ENCODE results near the gene CBL.
"Not testable (repeated sequence)": the region's sequence is repeated elsewhere in the genome, so short reads cannot be mapped to it uniquely, and the experiment has no call there.

Gene CBL

DNA sequence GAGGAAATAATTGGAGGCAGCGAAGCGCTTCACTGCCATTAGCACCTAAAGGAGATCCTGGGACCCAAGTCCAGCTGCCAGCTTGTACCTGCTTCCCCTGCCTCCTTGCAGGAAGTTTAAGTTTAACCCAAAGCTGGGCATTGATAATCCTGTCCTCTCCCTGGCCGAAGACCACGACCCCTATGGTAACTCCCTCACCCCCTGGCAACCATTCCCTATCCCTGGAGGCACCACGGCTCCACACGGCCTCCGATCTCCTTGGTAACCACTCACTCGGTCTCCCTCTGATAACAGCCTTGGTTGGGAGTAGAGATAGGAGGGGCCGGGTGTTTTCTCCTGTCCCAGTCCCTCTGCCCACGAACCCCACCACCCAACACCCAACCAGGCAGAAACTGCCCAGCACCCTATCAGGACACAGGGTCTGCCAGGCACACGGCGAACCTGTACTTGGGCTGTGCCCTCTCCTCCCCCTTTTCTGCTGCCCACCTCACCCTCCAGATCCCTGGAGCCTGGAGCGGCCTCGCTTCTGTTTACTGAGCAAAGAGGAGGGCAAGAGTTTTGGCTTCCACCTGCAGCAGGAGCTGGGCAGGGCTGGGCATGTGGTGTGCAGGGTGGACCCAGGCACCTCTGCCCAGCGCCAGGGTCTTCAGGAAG lies 20.0 kb upstream of the CBL start:
- no peak for DNase-seq

DNA sequence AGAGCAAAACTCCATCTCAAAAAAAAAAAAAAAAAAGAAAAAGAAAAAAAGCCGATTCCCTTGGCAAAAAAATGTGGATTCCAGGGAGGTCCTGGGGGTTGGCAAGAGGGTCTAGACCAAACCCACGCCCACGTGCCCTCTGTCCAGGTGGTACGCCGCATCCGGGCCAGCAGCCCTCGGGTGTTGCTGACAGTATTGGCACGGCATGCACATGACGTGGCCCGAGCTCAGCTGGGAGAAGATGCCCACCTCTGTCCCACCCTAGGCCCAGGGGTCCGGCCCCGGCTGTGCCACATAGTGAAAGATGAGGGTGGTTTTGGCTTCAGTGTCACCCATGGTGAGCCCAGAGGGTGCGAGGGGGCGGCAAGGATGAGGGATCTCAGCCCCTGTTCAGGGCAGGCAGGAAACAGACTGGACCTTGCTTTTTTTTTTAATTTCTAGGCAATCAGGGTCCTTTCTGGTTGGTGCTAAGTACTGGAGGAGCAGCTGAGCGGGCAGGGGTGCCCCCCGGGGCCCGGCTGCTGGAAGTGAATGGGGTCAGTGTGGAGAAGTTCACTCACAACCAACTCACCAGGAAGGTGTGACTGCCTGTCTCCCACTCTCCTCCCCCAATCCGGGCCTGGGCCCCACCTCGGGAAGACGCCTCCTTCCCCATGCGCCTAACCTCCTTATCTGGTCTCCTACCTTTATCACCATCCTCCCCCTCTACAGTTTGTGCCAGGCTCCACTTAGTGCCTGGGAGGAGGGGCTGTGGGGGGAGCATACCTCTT lies 18.8 kb upstream of the CBL start:
- no peak for DNase-seq

DNA sequence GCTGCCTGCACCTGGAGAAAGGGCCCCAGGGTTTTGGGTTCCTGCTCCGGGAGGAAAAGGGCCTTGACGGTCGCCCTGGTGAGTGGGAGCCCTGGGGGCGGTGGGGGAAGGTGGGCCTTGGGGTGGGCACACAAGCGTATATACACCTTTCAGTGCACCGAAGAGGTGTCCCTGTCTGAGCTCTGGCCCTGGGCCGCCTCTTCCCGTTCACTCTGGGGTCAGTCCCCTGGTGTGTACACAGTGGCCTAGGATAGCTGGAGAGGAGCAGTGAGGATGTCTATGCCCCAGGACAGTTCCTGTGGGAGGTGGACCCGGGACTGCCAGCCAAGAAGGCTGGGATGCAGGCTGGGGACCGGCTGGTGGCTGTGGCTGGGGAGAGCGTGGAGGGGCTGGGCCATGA lies 18.1 kb upstream of the CBL start:
- DNase-seq = no peak

DNA sequence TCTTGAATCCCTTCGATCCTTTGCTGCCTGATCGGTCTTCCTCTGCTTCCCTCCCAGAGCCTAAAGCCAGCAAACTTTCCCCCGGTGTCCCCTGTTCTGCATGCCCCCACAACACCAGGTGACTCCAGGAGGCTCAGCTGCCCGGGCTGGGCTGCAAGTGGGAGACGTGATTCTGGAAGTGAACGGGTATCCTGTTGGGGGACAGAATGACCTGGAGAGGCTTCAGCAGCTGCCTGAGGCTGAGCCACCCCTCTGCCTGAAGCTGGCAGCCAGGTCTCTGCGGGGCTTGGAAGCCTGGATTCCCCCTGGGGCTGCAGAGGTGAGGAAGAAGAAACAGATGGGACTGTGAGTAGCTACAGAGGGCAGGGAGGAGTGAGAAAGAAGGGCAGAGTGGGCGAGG lies 17.3 kb upstream of the CBL start:
- no peak for DNase-seq

DNA sequence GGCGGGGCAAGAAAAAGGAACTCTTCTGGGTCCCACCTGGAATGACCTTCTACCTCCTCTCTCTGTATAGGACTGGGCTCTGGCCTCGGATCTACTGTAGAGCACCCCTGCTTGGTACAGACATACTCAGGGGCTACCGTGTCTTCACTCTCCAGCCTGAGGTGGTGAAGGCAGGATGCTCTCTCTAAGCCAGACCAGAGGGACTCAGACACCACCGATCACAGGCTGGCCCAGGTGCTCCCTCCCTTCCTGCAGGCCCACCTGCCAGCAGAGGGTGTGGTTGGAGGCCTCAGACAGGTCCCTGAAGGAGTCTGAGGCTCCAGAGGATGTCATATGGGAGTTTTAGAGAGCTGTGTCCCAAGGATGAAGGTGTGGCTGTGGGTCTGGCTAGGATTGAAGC lies 16.7 kb upstream of the CBL start:
- no peak for DNase-seq

DNA sequence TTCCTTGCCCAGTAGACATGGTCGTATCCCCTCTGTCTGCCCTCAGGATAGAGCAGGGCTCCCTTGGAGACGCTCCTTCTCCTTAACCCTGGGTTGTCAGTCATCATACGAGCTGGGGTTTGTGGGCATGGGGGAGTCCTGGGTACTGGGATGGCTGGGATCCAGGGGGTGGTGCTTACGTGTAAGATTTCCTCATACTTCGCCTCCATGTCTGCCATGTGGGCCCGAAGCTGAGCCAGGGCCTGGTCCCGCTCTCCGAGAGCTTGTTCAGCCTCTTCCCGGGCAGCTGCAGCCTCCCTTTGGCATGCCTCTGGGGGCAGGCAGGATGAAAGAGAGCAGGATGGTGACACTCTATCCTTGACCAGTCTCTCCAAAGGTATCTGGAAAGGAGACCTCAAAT lies 15.6 kb upstream of the CBL start:
- DNase-seq = no peak

DNA sequence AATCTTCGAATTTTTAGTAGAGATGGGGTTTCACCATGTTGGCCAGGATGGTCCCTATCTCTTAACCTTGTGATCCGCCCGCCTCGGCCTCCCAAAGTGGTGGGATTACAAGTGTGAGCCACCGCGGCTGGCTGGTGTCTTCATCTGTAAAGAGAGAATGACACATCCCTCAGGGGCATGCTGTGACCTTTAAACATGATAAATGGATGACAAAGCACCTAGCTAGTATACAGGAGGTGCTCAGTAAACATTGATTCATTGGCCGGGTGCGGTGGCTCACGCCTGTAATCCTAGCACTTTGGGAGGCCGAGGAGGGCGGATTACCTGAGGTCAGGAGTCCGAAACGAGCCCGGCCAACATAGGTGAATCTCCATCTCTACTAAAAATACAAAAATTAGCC lies 14.9 kb upstream of the CBL start:
- DNase-seq = not testable (repeated sequence)

DNA sequence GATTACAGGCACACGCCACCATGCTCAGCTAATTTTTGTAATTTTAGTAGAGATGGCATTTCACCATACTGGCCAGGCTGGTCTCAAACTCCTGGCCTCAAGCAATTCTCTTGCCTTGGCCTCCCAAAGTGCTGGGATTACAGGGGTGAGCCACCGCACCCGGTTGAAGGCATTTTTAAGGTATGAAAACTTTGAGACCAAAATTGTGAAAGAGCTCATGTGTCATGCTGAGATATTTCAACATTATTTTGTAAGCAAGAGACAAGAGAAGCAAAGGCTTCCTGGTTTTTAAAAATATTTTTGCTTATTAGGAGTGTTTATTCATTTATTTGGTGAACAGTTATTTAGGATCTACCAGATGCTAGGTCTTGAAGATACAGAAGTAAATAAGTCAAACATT lies 14.0 kb upstream of the CBL start:
- DNase-seq = no peak

DNA sequence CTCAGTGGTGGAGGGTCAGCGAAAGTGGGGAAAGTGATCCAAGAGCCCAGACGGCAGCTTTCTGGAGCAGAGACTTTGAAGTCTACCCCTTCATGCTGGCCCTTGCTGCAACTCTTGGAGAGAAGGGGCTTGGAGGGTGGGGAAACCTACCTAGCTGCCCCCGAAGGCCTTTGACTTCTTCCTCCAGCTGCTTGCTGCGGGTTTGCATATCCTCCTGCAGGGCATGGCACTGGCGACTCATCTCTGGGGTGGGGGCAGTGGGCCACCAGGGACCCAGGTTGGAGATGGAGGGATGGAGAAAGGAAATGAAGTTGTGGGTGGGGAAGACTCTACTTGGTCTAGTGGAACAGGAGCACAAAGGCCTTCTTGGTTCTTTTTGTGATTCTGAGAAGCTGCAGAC lies 13.1 kb upstream of the CBL start:
- no peak for DNase-seq

DNA sequence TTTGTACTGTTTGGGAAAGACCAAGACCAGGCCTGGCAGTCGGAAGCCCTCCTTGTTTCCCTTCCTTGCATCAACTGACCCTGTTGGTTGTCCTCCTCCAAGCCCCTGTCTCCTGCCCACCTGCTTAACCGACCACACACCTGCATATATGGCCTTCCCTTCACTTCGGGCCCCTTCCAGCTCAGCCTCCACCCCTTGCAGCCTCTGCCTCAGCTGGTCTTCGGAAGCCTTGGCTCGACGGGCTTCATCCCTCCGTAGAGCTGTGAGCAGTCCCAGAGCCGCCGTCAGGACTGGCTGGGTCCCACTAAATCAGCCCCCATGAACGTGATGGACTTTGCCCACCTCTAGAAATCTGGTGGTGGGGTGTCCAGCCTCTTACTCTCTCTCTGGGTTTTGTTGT lies 12.5 kb upstream of the CBL start:
- DNase-seq = no peak

DNA sequence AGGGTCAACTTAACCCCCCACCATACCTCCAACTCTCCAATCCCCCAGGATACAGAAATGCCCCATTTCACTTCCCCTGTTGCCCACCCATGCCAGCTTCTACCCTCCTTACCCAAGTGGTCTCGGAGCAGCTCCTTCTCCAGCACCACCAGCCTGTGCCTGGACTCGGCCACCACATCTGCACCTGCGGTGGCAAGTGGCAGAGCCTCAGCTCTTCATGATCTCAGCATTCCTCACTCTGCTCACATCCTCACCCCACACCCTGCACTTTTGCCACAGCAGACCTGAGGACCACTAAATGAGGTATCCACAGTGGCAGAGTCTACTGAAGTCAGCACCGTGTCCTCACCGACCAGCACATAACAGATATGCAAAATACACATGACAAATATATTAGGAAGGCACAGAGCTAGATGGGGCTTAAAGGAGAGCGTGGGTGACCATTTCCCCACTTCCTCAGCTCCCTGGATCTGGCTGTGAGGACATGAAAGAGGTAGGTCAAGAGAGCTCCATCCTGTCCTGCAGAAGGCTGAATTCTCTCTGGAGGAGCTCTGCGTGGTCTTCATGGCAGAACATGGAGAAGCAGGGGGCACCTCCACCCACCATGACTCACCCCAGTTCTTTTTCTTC lies 11.2 kb upstream of the CBL start:
- DNase-seq = no peak

DNA sequence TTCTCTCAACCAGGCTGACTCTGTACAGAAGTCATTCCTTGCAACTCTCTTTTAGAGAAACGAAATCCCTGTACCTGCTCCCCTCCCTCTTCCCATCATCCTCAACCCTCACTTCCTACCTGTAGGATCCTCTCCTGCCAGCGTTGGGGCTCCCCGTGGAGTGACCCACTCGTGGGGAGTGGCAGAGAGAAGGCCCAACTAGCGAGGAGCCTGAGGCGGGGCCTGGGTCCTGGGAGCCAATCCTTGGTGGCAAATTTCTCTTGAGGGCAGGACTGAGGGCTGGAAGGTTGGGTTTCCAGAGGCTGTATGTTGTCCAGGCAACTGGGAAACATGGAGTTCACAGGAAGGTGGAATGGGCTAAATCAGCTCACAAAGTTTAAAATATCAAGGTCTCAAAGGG lies 10.5 kb upstream of the CBL start:
- DNase-seq = no peak

- DNase-seq = peak; percentile 73
Measured at GRCh38 chr11:119196833-119197483, 9.2 kb upstream of the CBL start.

DNA sequence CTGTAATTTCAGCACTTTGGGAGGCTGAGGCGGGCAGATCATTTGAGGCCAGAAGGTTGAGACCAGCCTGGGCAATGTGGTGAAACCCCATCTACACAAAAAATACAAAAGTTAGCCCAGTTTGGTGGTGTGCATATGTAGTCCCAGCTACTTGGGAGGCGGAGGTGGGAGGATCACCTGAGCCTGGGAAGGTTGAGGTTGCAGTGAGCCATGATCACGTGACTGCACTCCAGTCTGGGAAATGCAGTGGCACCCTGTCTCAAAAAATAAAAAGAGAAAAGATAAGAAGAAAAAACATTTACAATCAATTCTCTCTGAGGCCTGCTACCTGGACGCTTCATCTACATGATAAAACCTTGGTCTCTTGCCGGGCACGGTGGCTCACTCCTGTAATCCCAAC lies 7.2 kb upstream of the CBL start:
- DNase-seq = no peak

DNA sequence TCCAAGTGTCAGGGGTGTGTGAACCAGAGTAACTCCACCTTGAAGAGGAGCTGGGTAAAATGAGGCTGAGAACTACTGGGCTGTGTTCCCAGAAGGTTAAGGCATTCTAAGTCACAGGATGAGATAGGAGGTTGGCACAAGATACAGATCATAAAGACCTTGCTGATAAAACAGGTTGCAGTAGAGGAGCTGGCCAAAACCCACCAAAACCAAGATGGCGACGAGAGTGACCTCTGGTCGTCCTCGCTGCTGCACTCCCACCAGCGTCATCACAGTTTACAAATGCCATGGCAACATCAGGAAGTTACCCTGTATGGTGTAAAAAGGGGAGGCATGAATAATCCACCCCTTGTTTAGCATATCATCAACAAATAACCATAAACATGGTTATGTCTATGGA lies 4.9 kb upstream of the CBL start:
- not testable (repeated sequence) for DNase-seq

DNA sequence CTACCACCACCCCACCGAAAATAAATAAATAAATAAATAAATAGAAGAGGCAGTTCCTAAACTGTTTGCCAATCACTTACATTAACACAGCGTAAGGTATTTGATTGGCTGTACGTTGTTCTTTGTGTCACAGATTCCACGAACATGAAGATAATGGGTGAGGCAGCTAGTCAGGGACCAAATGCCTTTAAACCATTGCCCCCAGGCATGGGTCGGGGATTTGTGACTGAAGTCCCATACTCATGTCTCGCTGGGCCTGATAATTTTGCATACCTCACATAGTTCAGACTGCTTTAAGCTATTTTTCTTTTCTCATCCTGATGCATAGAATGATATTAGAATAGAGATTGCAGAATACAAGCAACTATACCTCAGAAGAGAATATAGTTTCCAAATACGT lies 3.6 kb upstream of the CBL start:
- no peak for DNase-seq

- no peak for DNase-seq
Measured at GRCh38 chr11:119204066-119204465, 2.1 kb upstream of the CBL start.

GRCh38 chr11:119205080-119205479 lies 1.1 kb upstream of the CBL start:
- DNase-seq = no peak

DNA sequence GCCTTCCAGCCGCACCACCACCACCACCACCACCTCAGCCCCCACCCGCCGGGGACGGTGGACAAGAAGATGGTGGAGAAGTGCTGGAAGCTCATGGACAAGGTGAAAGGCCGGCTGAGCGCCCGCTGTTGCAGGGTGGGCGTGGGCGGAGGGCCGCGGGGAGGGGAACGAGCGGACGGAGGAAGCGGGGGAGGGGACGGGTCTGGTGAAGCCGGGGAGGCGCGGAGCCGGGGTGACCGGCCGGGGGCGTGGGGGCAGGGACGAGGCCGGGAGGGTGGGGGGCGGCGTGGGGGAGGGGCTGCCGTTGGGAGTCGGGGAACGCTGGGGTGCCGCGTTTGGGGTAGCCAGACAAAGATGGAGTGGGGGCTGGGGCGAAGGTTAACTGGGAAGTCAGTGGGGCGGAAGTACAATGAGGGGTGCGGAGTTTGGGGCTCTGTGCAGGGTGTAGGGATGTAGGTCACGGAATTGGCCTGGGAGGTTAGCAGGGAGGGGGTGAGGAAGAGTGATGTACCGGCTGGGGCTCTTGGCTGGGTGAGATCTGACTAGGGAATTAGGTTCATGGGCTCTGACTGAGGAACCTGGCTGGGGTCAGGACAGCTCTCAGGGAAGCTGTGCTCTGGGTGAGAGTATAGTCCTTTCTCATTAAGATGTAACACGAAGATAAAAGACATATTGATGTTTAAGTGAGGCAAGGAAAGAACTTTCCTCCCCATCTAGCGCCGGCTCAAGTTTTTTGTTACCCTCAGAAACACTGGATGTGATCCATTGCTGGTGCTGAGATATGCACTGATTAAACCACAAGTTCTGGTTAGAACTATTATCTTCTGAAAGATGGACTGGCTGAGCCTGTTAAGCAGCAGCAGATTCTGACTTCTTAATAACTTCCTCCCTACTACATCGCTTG lies 624 bp downstream of the CBL start:
- DNase-seq = peak; percentile 50

GRCh38 chr11:119207415-119207960 lies 1.3 kb downstream of the CBL start:
- no peak for DNase-seq

- no peak for DNase-seq
Measured at GRCh38 chr11:119209186-119209585, 3.0 kb downstream of the CBL start.

DNA sequence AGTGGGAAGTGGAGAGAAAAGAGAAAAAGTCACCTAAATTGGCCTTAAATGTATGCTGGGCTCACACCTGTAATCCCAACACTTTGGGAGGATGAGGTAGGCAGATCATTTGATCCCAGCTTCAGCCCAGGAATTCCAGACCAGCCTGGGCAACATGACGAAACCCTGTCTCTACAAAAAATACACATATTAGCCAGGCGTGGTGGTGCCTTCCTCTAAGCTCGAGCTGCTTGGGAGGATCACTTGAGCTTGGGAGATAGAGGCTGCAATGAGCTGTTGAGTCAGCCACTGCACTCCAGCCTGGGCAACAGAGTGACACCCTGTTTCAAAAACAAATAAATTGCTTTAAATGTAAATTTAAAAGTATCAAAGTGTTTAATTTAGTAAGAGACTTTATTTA lies 3.9 kb downstream of the CBL start:
- DNase-seq = no peak

Measured in central memory CD4-positive, alpha-beta T cell (primary cell).